CD4-positive, CD25-positive, alpha-beta regulatory T cell (primary cell): ENCODE measurements around the gene ZRANB3. TPM values are rescaled to one million over a fixed set of nuclear protein-coding genes. Genes with fewer than 3 reads are reported as not detected.
"Not testable (repeated sequence)": the region's sequence is repeated elsewhere in the genome, so short reads cannot be mapped to it uniquely, and the experiment has no call there.

Experiments used
- ATAC-seq, 2 donors: fragments of 150-1000 bp; cut with Tn5 transposase; one replicate each; pipeline ENCODE4 v1.10.0; 2021; ENCODE audit warnings: low read depth in 2 of 2, moderate number of reproducible peaks in 2 of 2, moderate library complexity in 1 of 2
- DNase-seq, 3 donors: peaks; one replicate each; pipeline versions ENCODE4 v3.0.0 to v3.0.0-alpha.2; 2012 to 2022; ENCODE audit warnings: mixed read lengths in 1 of 3
- H3K27ac ChIP-seq: one replicate; pipeline ENCODE4 v1.7.0; 2013; ENCODE audit warnings: mild to moderate bottlenecking, low read length; ENCODE audit not compliant: insufficient read depth, poor library complexity, severe bottlenecking
- H3K27me3 ChIP-seq: one replicate; pipeline ENCODE4 v1.7.0; 2013; ENCODE audit warnings: low read length; ENCODE audit not compliant: control insufficient read depth, insufficient read depth
- H3K36me3 ChIP-seq: one replicate; pipeline ENCODE4 v1.7.0; 2013; ENCODE audit warnings: mild to moderate bottlenecking, low read length, moderate library complexity; ENCODE audit not compliant: control insufficient read depth, insufficient read depth
- H3K4me1 ChIP-seq: 2 replicates; pipeline ENCODE4 v1.7.0; 2013; ENCODE audit warnings: mild to moderate bottlenecking, low read length; ENCODE audit not compliant: insufficient read depth, control insufficient read depth, poor library complexity, severe bottlenecking
- H3K4me3 ChIP-seq: one replicate; pipeline ENCODE4 v1.7.0; 2013; ENCODE audit warnings: low read depth, mild to moderate bottlenecking, low read length, moderate library complexity
- H3K9me3 ChIP-seq, 2 experiments: 1 replicate in 1 of 2; 2 replicates in 1 of 2; pipeline ENCODE4 v1.7.0; 2013; ENCODE audit warnings: low read length in 2 of 2, mild to moderate bottlenecking in 1 of 2, moderate library complexity in 1 of 2; ENCODE audit not compliant: control insufficient read depth in 2 of 2
- H3K27ac Mint-ChIP-seq, 3 donors: one replicate each; pipeline ENCODE4 v1.8.0; 2020 to 2022; ENCODE audit warnings: mild to moderate bottlenecking in 3 of 3, mixed read lengths in 3 of 3, moderate library complexity in 2 of 3
- H3K27me3 Mint-ChIP-seq: one replicate; pipeline ENCODE4 v1.8.0; 2022; ENCODE audit warnings: mild to moderate bottlenecking, mixed read lengths
- H3K36me3 Mint-ChIP-seq: one replicate; pipeline ENCODE4 v1.8.0; 2020; ENCODE audit warnings: mixed read lengths
- H3K4me1 Mint-ChIP-seq, 4 donors: one replicate each; pipeline ENCODE4 v1.8.0; 2020 to 2022; ENCODE audit warnings: mixed read lengths in 4 of 4, mild to moderate bottlenecking in 1 of 4
- H3K4me3 Mint-ChIP-seq, 4 donors: one replicate each; pipeline ENCODE4 v1.8.0; 2020 to 2022; ENCODE audit warnings: mild to moderate bottlenecking in 4 of 4, mixed read lengths in 4 of 4, moderate library complexity in 3 of 4
- H3K9me3 Mint-ChIP-seq, 7 donors: one replicate each; pipeline ENCODE4 v1.8.0; 2020 to 2022; ENCODE audit warnings: mixed read lengths in 7 of 7, mild to moderate bottlenecking in 3 of 7, moderate library complexity in 2 of 7
- polyA plus RNA-seq, 4 donors: library from polyadenylated mRNA; unstranded; fragments of 300-500 nt; fragmentation: Illumina TruSeq; gene quantifications; one replicate each; pipeline ENCODE4 v1.2.3, GENCODE V29; 2021
- total RNA-seq: library from RNA; stranded (reverse); gene quantifications from one replicate; pipeline ENCODE4 v1.2.3, GENCODE V29; 2022

Gene ZRANB3
- total and polyA plus RNA-seq, 5 donors from 2014 or later: 2.2 to 4.6 (median 3.1) TPM

GRCh38 chr2:135299658-135300244 is 231.3 kb downstream of the ZRANB3 start:
- Mint-ChIP-seq H3K4me3 (no peak overlapping the region), H3K36me3 (peaks cover 16% of the 10 kb centered on the region), H3K27me3 (no peaks in the 10 kb centered on the region), H3K9me3 (peaks cover 3 to 28% (median 11%) of the 10 kb centered on the region in 7 donors), H3K4me1 (no peaks in the 10 kb centered on the region), H3K27ac (no peak overlapping the region)
- Histone ChIP-seq H3K4me3 (no peak overlapping the region), H3K4me1 (no peaks in the 10 kb centered on the region), H3K27me3 (no peaks in the 10 kb centered on the region), H3K9me3 (peaks cover 0 to 3% of the 10 kb centered on the region in 2 experiments), H3K27ac (no peak overlapping the region), H3K36me3 (no peaks in the 10 kb centered on the region)
- ATAC-seq (no peak), DNase-seq (no peak)

GRCh38 chr2:135299165-135299564 is 231.9 kb downstream of the ZRANB3 start:
- Mint-ChIP-seq H3K4me3 (no peak overlapping the region), H3K36me3 (peaks cover 16% of the 10 kb centered on the region)

GRCh38 chr2:135287121-135287520 is 243.9 kb downstream of the ZRANB3 start:
- H3K27me3 ChIP-seq, H3K4me3 Mint-ChIP-seq, H3K4me3 ChIP-seq, H3K27ac ChIP-seq, H3K27me3 Mint-ChIP-seq, H3K27ac Mint-ChIP-seq, DNase-seq, H3K9me3 ChIP-seq, H3K4me1 ChIP-seq, H3K4me1 Mint-ChIP-seq, H3K36me3 ChIP-seq, ATAC-seq: not testable (repeated sequence)
- Mint-ChIP-seq H3K36me3 (peaks cover 11% of the 10 kb centered on the region), H3K9me3 (peaks cover 0 to 30% (median 6%) of the 10 kb centered on the region in 7 donors)

More at GRCh38 chr2:135299165-135299564, 231.9 kb downstream of the ZRANB3 start:
- no peak for DNase-seq
- no peaks in the 10 kb centered on the region for H3K4me1 Mint-ChIP-seq
- H3K27me3 Mint-ChIP-seq: no peaks in the 10 kb centered on the region
- Histone ChIP-seq H3K27ac (no peak overlapping the region), H3K27me3 (no peaks in the 10 kb centered on the region), H3K36me3 (no peaks in the 10 kb centered on the region), H3K4me3 (no peak overlapping the region), H3K4me1 (no peaks in the 10 kb centered on the region), H3K9me3 (peaks cover 0 to 3% of the 10 kb centered on the region in 2 experiments)
- H3K9me3 Mint-ChIP-seq: peaks cover 3 to 32% (median 11%) of the 10 kb centered on the region in 7 donors
- no peak for ATAC-seq
- H3K27ac Mint-ChIP-seq: no peak overlapping the region

- no peak for DNase-seq
- peaks cover 0 to 26% (median 6%) of the 10 kb centered on the region in 7 donors for H3K9me3 Mint-ChIP-seq
- no peaks in the 10 kb centered on the region for H3K4me1 Mint-ChIP-seq
- no peak overlapping the region for H3K27ac Mint-ChIP-seq
- H3K4me1 ChIP-seq: no peaks in the 10 kb centered on the region
- no peak overlapping the region for H3K4me3 Mint-ChIP-seq
- H3K27me3 Mint-ChIP-seq: peaks cover 4% of the 10 kb centered on the region
- H3K4me3 ChIP-seq: no peak overlapping the region
- peaks cover 8% of the 10 kb centered on the region for H3K36me3 Mint-ChIP-seq
- no peaks in the 10 kb centered on the region for H3K27me3 ChIP-seq
- no peak for ATAC-seq
- no peak overlapping the region for H3K27ac ChIP-seq
- H3K36me3 ChIP-seq: no peaks in the 10 kb centered on the region
- no peaks in the 10 kb centered on the region for H3K9me3 ChIP-seq
These were observed 245.6 kb downstream of the ZRANB3 start for GRCh38 chr2:135285391-135285790.

- Histone ChIP-seq H3K36me3 (no peaks in the 10 kb centered on the region), H3K4me3 (no peak overlapping the region), H3K27ac (no peak overlapping the region), H3K4me1 (no peaks in the 10 kb centered on the region), H3K27me3 (no peaks in the 10 kb centered on the region), H3K9me3 (no peaks in the 10 kb centered on the region)
- H3K4me3 Mint-ChIP-seq: no peak overlapping the region
- H3K27ac Mint-ChIP-seq: no peak overlapping the region
- H3K4me1 Mint-ChIP-seq: no peaks in the 10 kb centered on the region
- ATAC-seq (no peak), DNase-seq (no peak)
- peaks cover 0 to 3% (median 0%) of the 10 kb centered on the region in 7 donors for H3K9me3 Mint-ChIP-seq
- H3K36me3 Mint-ChIP-seq: no peaks in the 10 kb centered on the region
- H3K27me3 Mint-ChIP-seq: peaks cover 4% of the 10 kb centered on the region
These were observed 249.6 kb downstream of the ZRANB3 start for GRCh38 chr2:135281379-135281778.

- Mint-ChIP-seq H3K4me1 (no peaks in the 10 kb centered on the region), H3K9me3 (peaks cover 0 to 5% (median 0%) of the 10 kb centered on the region in 7 donors), H3K27ac (no peak overlapping the region), H3K4me3 (no peak overlapping the region), H3K27me3 (peaks cover 6% of the 10 kb centered on the region), H3K36me3 (no peaks in the 10 kb centered on the region)
- Histone ChIP-seq H3K27ac (no peak overlapping the region), H3K36me3 (no peaks in the 10 kb centered on the region), H3K9me3 (no peaks in the 10 kb centered on the region), H3K4me3 (no peak overlapping the region), H3K27me3 (no peaks in the 10 kb centered on the region), H3K4me1 (no peaks in the 10 kb centered on the region)
- ATAC-seq: no peak
- no peak for DNase-seq
These were observed 251.8 kb downstream of the ZRANB3 start for GRCh38 chr2:135279209-135279608.

- no peak for DNase-seq
- Histone ChIP-seq H3K9me3 (no peaks in the 10 kb centered on the region), H3K4me1 (no peaks in the 10 kb centered on the region), H3K4me3 (no peak overlapping the region), H3K27me3 (no peaks in the 10 kb centered on the region), H3K36me3 (no peaks in the 10 kb centered on the region), H3K27ac (no peak overlapping the region)
- Mint-ChIP-seq H3K9me3 (peaks cover 0 to 5% (median 0%) of the 10 kb centered on the region in 7 donors), H3K4me1 (no peaks in the 10 kb centered on the region), H3K27me3 (peaks cover 6% of the 10 kb centered on the region), H3K4me3 (no peak overlapping the region), H3K27ac (no peak overlapping the region), H3K36me3 (peaks cover 4% of the 10 kb centered on the region)
- no peak for ATAC-seq
These were observed 254.5 kb downstream of the ZRANB3 start for GRCh38 chr2:135276525-135276924.

GRCh38 chr2:135271006-135271405 is 260.0 kb downstream of the ZRANB3 start:
- Mint-ChIP-seq H3K27ac (no peak overlapping the region), H3K27me3 (peaks cover 6% of the 10 kb centered on the region), H3K4me3 (no peak overlapping the region), H3K36me3 (peaks cover 4% of the 10 kb centered on the region), H3K9me3 (no peaks in the 10 kb centered on the region), H3K4me1 (no peaks in the 10 kb centered on the region)
- Histone ChIP-seq H3K27me3 (no peaks in the 10 kb centered on the region), H3K4me1 (no peaks in the 10 kb centered on the region), H3K27ac (no peak overlapping the region), H3K9me3 (no peaks in the 10 kb centered on the region), H3K4me3 (no peak overlapping the region), H3K36me3 (no peaks in the 10 kb centered on the region)
- DNase-seq (no peak), ATAC-seq (no peak)
